ENCODE data around the gene OSBP2.
"Not testable (repeated sequence)": the region's sequence is repeated elsewhere in the genome, so short reads cannot be mapped to it uniquely, and the experiment has no call there.

OSBP2 gene

GRCh38 chr22:30770716-30771115 lies 76.0 kb downstream of the OSBP2 start:
- no peaks in the 10 kb centered on the region for H3K4me1 ChIP-seq (ENCODE audit: insufficient read depth, low read length)

GRCh38 chr22:30773919-30774318 lies 79.2 kb downstream of the OSBP2 start:
- H3K4me1 ChIP-seq (ENCODE audit: insufficient read depth, low read length), result no peaks in the 10 kb centered on the region
- H3K4me3 ChIP-seq (ENCODE audit: low read depth in 1 of 2, low read length in 2 of 2), result no peak overlapping the region
- no peaks in the 10 kb centered on the region for H3K36me3 ChIP-seq (ENCODE audit: insufficient read depth, low read length)
- H3K27ac ChIP-seq (ENCODE audit: low read depth, low read length), result no peak overlapping the region
- H3K27me3 ChIP-seq (ENCODE audit: control insufficient read depth in 1 of 2, insufficient read depth in 2 of 2, low read length in 2 of 2), result no peaks in the 10 kb centered on the region
- no peaks in the 10 kb centered on the region for H3K9me3 ChIP-seq (ENCODE audit: low read length)
- no peak overlapping the region for H3K9ac ChIP-seq (ENCODE audit: low read length)

More at GRCh38 chr22:30770716-30771115, 76.0 kb downstream of the OSBP2 start:
- no peaks in the 10 kb centered on the region for H3K9me3 ChIP-seq (ENCODE audit: low read length)
- H3K4me3 ChIP-seq (ENCODE audit: low read depth in 1 of 2, low read length in 2 of 2), result no peak overlapping the region
- no peak overlapping the region for H3K9ac ChIP-seq (ENCODE audit: low read length)
- H3K27ac ChIP-seq (ENCODE audit: low read depth, low read length), result no peak overlapping the region
- no peaks in the 10 kb centered on the region for H3K36me3 ChIP-seq (ENCODE audit: insufficient read depth, low read length)
- H3K27me3 ChIP-seq (ENCODE audit: control insufficient read depth in 1 of 2, insufficient read depth in 2 of 2, low read length in 2 of 2), result no peaks in the 10 kb centered on the region

- Histone ChIP-seq H3K27me3 (ENCODE audit: control insufficient read depth in 1 of 2, insufficient read depth in 2 of 2, low read length in 2 of 2) (no peaks in the 10 kb centered on the region), H3K9ac (ENCODE audit: low read length) (no peak overlapping the region), H3K4me1 (ENCODE audit: insufficient read depth, low read length) (no peaks in the 10 kb centered on the region), H3K36me3 (ENCODE audit: insufficient read depth, low read length) (no peaks in the 10 kb centered on the region), H3K4me3 (ENCODE audit: low read depth in 1 of 2, low read length in 2 of 2) (no peak overlapping the region), H3K27ac (ENCODE audit: low read depth, low read length) (no peak overlapping the region), H3K9me3 (ENCODE audit: low read length) (no peaks in the 10 kb centered on the region)
Observed at GRCh38 chr22:30774566-30774965, 79.9 kb downstream of the OSBP2 start.

DNA sequence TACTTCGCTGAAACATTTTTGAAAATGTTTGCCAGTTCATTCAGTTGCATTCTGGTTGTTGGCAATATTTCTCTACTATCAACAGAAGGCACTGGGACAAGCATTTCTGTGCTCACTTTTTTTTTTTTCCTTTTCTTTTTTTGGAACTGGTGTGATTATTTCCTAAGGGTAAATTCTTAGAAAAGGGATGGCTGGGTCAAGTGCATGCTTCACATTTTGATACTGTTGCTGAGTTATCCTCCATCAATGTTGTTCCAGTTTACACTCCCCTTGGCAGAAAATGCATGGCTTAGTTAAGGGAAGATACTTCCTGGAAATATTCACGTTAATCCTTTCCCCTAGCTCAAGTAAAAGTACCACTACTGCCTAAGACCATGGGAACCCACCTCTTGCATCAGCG lies 81.8 kb downstream of the OSBP2 start:
- H3K9me3 ChIP-seq (ENCODE audit: low read length), result no peaks in the 10 kb centered on the region
- no peaks in the 10 kb centered on the region for H3K27me3 ChIP-seq (ENCODE audit: control insufficient read depth in 1 of 2, insufficient read depth in 2 of 2, low read length in 2 of 2)
- H3K9ac ChIP-seq (ENCODE audit: low read length), result no peak overlapping the region
- no peaks in the 10 kb centered on the region for H3K4me1 ChIP-seq (ENCODE audit: insufficient read depth, low read length)
- no peak overlapping the region for H3K27ac ChIP-seq (ENCODE audit: low read depth, low read length)
- H3K36me3 ChIP-seq (ENCODE audit: insufficient read depth, low read length), result no peaks in the 10 kb centered on the region
- H3K4me3 ChIP-seq (ENCODE audit: low read depth in 1 of 2, low read length in 2 of 2), result no peak overlapping the region

DNA sequence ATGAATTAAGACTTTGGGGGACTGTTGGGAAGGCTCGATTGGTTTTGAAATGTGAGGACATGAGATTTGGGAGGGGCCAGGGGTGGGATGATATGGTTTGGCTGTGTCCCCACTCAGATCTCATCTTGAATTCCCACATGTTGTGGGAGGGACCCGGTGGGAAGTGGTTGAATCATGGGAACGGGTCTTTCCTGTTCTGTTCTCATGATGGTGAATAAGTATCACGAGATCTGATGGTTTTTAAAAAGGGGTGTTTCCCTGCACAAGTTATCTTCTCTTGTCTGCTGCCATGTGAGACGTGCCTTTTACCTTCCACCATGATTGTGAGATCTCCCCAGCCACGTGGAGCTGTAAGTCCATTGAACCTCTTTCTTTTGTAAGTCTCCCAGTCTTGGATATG lies 82.5 kb downstream of the OSBP2 start:
- not testable (repeated sequence) for H3K9ac ChIP-seq (ENCODE audit: low read length); H3K9me3 ChIP-seq (ENCODE audit: low read length)

GRCh38 chr22:30777587-30777986 lies 82.9 kb downstream of the OSBP2 start:
- Histone ChIP-seq H3K9ac (ENCODE audit: low read length) (no peak overlapping the region), H3K4me1 (ENCODE audit: insufficient read depth, low read length) (no peaks in the 10 kb centered on the region), H3K36me3 (ENCODE audit: insufficient read depth, low read length) (no peaks in the 10 kb centered on the region), H3K27ac (ENCODE audit: low read depth, low read length) (no peak overlapping the region), H3K9me3 (ENCODE audit: low read length) (no peaks in the 10 kb centered on the region), H3K27me3 (ENCODE audit: control insufficient read depth in 1 of 2, insufficient read depth in 2 of 2, low read length in 2 of 2) (no peaks in the 10 kb centered on the region), H3K4me3 (ENCODE audit: low read depth in 1 of 2, low read length in 2 of 2) (no peak overlapping the region)

More for the DNA sequence above, 82.5 kb downstream of the OSBP2 start:
- not testable (repeated sequence) for H3K4me1 ChIP-seq (ENCODE audit: insufficient read depth, low read length); H3K36me3 ChIP-seq (ENCODE audit: insufficient read depth, low read length); H3K27me3 ChIP-seq (ENCODE audit: control insufficient read depth in 1 of 2, insufficient read depth in 2 of 2, low read length in 2 of 2); H3K4me3 ChIP-seq (ENCODE audit: low read depth in 1 of 2, low read length in 2 of 2); H3K27ac ChIP-seq (ENCODE audit: low read depth, low read length)

DNA sequence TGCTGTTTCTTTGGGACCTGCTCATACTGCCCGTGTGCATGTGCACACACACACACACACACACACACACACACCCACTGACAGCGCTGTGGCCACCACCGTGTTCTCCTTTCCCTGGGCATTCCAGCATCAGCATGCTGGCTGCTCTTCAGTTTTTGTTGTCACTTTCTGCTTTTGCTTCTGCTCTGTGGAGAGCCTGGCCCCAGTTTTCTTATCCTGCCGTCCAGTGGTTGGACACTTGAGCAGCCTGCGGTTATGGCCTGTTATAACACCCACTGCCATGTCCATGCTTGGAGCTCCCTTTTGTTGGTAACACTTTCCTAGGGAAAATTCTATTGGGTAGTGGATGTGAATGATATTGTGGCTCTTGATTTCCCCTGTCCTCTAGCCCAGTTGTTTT lies 83.6 kb downstream of the OSBP2 start:
- no peaks in the 10 kb centered on the region for H3K4me1 ChIP-seq (ENCODE audit: insufficient read depth, low read length)
- no peaks in the 10 kb centered on the region for H3K27me3 ChIP-seq (ENCODE audit: control insufficient read depth in 1 of 2, insufficient read depth in 2 of 2, low read length in 2 of 2)
- no peak overlapping the region for H3K4me3 ChIP-seq (ENCODE audit: low read depth in 1 of 2, low read length in 2 of 2)
- H3K9me3 ChIP-seq (ENCODE audit: low read length), result no peaks in the 10 kb centered on the region
- no peaks in the 10 kb centered on the region for H3K36me3 ChIP-seq (ENCODE audit: insufficient read depth, low read length)
- H3K9ac ChIP-seq (ENCODE audit: low read length), result no peak overlapping the region
- no peak overlapping the region for H3K27ac ChIP-seq (ENCODE audit: low read depth, low read length)

- Histone ChIP-seq H3K4me1 (ENCODE audit: insufficient read depth, low read length) (no peaks in the 10 kb centered on the region), H3K9ac (ENCODE audit: low read length) (no peak overlapping the region), H3K4me3 (ENCODE audit: low read depth in 1 of 2, low read length in 2 of 2) (no peak overlapping the region), H3K27ac (ENCODE audit: low read depth, low read length) (no peak overlapping the region), H3K36me3 (ENCODE audit: insufficient read depth, low read length) (no peaks in the 10 kb centered on the region), H3K27me3 (ENCODE audit: control insufficient read depth in 1 of 2, insufficient read depth in 2 of 2, low read length in 2 of 2) (no peaks in the 10 kb centered on the region), H3K9me3 (ENCODE audit: low read length) (no peaks in the 10 kb centered on the region)
Observed at GRCh38 chr22:30780026-30780425, 85.4 kb downstream of the OSBP2 start.

DNA sequence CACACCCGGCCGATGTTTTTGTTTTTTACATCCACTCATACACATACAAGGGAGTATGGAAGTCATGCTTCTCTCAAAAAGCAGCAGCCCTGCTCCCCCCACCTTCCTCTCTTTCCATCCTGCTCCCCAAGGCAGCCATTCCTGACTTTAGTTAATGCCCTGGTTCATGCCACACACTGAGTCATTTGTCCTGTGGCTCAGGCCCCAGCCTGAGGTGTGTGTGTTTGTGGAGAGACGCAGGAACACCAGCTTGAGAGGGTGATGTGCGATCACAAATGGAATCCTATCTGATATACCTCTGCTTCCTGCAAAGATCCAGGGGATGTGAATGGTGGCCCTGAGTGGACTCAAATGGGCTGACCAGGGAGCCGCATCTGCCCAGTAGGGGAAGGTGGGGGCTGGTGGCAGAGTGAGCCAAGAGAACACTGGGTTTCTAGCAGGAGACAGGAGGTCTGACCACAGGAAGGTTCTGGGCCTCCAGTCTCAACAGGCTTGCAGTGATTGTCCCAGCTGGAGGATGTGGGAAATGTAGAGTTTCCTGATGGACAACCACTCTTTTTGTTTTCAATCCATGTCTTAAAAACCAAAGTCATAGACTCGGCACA lies 86.7 kb downstream of the OSBP2 start:
- no peak overlapping the region for H3K27ac ChIP-seq (ENCODE audit: low read depth, low read length)
- H3K4me1 ChIP-seq (ENCODE audit: insufficient read depth, low read length), result no peaks in the 10 kb centered on the region
- no peaks in the 10 kb centered on the region for H3K27me3 ChIP-seq (ENCODE audit: control insufficient read depth in 1 of 2, insufficient read depth in 2 of 2, low read length in 2 of 2)
- no peaks in the 10 kb centered on the region for H3K36me3 ChIP-seq (ENCODE audit: insufficient read depth, low read length)
- H3K9me3 ChIP-seq (ENCODE audit: low read length), result no peaks in the 10 kb centered on the region
- H3K4me3 ChIP-seq (ENCODE audit: low read depth in 1 of 2, low read length in 2 of 2), result no peak overlapping the region
- H3K9ac ChIP-seq (ENCODE audit: low read length), result no peak overlapping the region

DNA sequence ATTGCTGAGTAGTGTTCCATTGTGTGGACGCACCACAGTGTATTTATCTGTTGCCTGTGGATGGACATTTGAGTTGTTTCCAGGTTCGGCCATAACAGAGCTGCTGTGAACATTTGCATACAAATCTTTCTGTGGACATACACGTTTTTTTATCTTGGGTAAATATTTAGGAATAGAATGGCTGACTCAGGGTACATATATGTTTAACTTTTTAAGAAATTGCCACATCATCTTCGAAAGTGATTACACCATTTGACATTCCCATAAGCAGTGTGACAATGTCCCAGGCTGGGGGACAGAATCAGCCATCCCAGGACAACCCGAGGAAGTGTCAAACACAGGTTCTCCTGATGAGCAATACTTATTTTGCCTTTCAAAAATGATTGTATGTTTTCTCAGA lies 87.9 kb downstream of the OSBP2 start:
- Histone ChIP-seq H3K27ac (ENCODE audit: low read depth, low read length) (no peak overlapping the region), H3K4me1 (ENCODE audit: insufficient read depth, low read length) (no peaks in the 10 kb centered on the region), H3K27me3 (ENCODE audit: control insufficient read depth in 1 of 2, insufficient read depth in 2 of 2, low read length in 2 of 2) (no peaks in the 10 kb centered on the region), H3K36me3 (ENCODE audit: insufficient read depth, low read length) (no peaks in the 10 kb centered on the region), H3K4me3 (ENCODE audit: low read depth in 1 of 2, low read length in 2 of 2) (no peak overlapping the region), H3K9ac (ENCODE audit: low read length) (no peak overlapping the region), H3K9me3 (ENCODE audit: low read length) (no peaks in the 10 kb centered on the region)

GRCh38 chr22:30783021-30783420 lies 88.3 kb downstream of the OSBP2 start:
- no peaks in the 10 kb centered on the region for H3K36me3 ChIP-seq (ENCODE audit: insufficient read depth, low read length)

GRCh38 chr22:30785527-30785926 lies 90.9 kb downstream of the OSBP2 start:
- H3K4me3 ChIP-seq (ENCODE audit: low read depth in 1 of 2, low read length in 2 of 2), result no peak overlapping the region
- H3K9ac ChIP-seq (ENCODE audit: low read length), result no peak overlapping the region
- no peak overlapping the region for H3K27ac ChIP-seq (ENCODE audit: low read depth, low read length)
- no peaks in the 10 kb centered on the region for H3K27me3 ChIP-seq (ENCODE audit: control insufficient read depth in 1 of 2, insufficient read depth in 2 of 2, low read length in 2 of 2)
- no peaks in the 10 kb centered on the region for H3K4me1 ChIP-seq (ENCODE audit: insufficient read depth, low read length)
- no peaks in the 10 kb centered on the region for H3K9me3 ChIP-seq (ENCODE audit: low read length)
- H3K36me3 ChIP-seq (ENCODE audit: insufficient read depth, low read length), result no peaks in the 10 kb centered on the region

More at GRCh38 chr22:30783021-30783420, 88.3 kb downstream of the OSBP2 start:
- Histone ChIP-seq H3K4me1 (ENCODE audit: insufficient read depth, low read length) (no peaks in the 10 kb centered on the region), H3K27ac (ENCODE audit: low read depth, low read length) (no peak overlapping the region), H3K27me3 (ENCODE audit: control insufficient read depth in 1 of 2, insufficient read depth in 2 of 2, low read length in 2 of 2) (no peaks in the 10 kb centered on the region), H3K9ac (ENCODE audit: low read length) (no peak overlapping the region), H3K4me3 (ENCODE audit: low read depth in 1 of 2, low read length in 2 of 2) (no peak overlapping the region), H3K9me3 (ENCODE audit: low read length) (no peaks in the 10 kb centered on the region)
